NCI-H524 treated with DMSO at 0.1 percent for 48 hours (cell line): Measurements from ENCODE around the gene LIPN.

Experiments used
- DNase-seq: peaks from one replicate; lab custom pipeline; 2025; lab: John Stamatoyannopoulos, UW

Gene LIPN

DNA sequence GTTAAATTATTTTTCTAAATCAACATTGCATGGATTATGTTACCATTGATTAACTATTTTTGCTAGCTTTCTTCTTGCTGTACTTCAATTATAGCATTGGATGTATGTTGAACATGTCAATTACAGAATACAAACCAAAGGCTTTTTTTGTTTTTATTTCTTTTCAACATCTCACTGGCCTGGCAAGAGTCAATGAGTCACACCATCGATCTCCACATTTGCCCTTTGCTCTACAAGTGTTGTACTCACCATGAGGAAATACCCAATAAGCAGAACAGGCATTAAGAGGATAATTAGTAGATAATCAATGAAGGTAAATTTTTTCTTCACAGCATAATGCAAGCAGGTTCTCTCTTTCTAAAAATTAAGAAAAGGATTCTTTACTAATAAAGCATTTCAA, 68.5 kb downstream of the LIPN start:
- DNase-seq = no peak
